Stimulated activated CD8-positive, alpha-beta memory T cell treated with anti-CD3 and anti-CD28 coated beads, Interleukin-12 subunit alpha, Interleukin-12 subunit beta, amount 100 ng/mL, for 1 hour (primary cell): ENCODE data around the gene FAM78B.

Source experiments
- DNase-seq: peaks from one replicate; pipeline ENCODE4 v3.0.0-alpha.2; 2020; ENCODE audit warnings: low read depth

FAM78B gene

DNA sequence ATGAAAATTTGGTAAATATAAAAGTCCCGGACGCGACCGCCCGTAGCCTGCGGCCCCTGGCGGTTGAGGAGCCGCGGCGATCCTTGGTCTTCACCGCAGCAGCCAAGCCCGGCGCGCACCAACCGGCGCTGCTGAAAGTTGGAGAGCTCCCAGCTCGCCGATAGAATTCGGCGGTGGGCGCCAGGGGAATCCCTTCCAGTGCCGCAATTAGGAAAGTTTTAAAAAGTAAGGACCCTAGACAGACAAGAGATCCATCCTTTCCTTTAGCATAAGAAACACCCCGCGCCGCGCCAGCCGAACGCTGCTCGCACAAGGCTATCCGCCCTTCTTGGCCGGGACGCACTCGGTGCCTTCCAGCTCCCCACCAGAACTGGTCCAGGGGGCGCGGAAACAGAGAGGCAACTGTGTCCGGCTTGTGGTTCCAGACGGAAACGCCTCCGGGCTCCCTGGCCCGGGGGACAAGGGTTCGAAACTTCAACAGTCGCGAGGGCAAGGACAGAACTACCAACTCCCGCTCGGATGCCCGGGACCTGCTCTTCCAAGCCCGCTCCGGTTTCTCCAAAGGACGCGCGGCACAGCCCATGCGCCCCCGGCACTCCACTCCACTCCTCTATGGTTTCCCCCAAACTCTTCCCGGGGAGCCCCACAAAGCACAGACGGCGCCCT, 1.7 kb downstream of the FAM78B start:
- no peak for DNase-seq

DNA sequence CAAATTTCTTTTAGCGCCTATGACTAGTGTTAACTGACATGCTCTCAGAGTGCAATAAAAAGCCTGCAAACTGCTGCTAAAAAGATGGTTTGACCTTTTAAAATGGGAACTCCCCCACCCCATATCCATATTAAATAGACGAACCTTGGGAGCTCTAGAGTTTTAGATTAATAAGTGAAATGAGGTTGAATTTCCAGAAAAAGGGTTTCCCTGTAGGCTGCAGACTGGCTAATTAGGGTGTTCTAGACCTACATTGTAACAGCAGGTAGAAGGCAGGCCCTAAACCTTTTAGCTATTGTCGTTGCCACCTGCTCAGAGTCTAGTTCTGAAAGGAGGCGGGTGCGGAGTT, 2.2 kb downstream of the FAM78B start:
- DNase-seq, result no peak

DNA sequence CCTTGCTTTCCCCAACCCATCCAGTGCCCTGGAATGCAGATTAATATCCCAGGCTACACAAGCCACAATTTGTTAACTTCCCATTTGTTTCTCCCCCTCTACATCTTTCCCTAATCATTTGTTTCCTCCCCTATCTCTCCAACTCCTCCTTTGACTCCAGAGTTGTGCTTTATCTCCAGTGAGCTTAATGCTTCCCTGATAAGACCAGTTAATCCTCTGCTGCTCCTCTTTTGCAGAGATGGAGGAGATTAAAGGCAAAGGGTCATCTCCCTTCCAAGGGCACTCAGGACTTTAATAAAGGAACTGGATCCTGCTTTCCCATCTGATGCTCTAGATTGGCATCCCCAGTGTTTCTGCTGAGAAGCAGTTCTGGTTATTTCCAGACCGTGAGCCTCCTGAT, 7.1 kb downstream of the FAM78B start:
- no peak for DNase-seq

DNA sequence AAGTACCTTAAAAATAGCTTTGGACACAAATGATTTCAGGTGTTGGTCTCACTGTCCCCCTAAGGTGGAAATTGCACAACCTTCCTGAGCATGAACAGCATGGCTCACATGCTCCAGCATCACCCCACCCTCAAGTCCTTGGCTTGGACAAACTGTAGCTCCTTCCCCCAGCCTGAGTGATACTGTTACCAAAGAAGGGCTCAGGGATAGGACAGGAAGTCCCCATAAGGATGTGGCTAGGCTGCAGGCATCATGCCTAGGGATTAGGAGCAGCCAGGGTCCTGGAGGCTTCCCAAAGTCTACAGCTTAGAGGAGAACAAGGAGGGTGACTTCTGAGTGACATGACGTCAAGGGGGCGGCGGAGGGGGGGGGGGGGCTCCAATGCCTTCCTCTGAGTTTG, 10.1 kb downstream of the FAM78B start:
- DNase-seq, result no peak

DNA sequence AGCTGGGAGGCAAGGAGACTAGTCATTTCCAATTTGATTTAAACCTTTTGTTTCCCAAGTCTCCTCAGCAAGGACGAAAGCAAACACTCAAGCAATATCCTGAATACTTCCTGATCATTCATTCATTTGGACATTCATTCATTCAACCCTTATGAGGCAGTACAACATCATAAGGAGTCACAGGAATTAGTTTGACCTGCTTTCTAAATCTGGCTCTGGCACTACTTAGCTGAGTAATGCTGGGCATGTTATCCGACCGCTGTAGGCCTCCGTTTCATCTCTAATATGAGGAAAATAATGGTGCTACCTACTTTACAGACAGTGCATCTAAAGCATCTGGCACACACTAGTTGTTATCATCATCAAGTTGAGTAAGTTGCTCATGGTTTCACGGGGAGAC, 11.7 kb downstream of the FAM78B start:
- DNase-seq, result no peak

DNA sequence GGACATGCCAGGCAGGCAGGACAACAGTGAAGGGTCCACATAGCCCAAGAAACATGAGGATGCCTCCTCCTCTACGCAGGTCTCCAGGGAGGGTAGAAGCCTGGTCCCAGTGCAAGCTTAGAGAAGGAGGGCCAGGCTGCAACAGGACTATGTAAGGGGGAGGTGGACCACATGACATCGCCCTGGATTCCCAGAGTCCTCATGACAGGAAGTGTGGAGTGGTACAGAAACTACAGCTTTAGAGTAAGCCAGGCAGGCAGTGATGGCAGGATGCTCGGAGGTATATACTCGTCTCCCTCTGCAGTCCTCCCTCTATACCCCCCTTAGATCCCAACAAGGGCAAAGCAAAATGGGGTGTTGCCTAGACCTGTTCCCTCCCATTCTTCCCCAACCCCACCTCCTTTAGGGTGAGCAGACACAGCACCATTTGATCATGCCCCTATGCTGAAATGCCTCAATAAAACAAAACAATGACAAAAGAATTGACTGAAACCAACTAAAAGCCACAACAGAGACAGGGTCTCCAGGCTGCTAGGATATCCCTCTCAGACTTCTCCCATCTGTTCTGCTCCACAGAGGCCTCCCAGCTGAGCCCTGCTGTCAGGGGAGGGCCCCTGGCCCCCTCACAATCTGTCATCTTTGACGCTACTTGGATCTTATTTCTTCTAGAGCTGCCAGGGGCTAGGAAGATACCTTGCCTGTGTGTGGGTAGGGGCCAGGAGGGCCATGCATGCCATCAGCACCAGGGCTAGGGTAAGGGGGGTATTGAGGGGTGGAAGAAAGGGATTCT, 13.1 kb downstream of the FAM78B start:
- DNase-seq, result no peak

DNA sequence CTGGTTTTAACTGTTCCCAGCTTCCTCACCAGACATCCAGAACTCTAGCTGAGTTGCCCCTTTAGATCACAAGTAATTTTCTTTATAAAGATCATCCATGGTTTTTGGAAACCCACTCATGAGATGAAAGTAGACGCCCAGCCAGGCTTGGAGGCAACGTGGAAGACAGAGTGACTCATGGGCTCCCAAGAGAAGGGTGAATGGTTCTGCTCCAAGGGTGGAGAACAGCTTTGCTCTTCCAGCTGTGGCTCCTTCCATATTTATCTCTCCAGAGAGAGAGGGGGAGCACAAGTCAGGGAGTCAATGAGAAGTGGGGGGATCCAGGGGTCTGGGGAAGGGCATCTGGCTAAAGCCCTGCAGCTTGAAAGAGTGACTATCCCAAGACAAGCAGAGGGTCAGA, 13.8 kb downstream of the FAM78B start:
- DNase-seq, result no peak

DNA sequence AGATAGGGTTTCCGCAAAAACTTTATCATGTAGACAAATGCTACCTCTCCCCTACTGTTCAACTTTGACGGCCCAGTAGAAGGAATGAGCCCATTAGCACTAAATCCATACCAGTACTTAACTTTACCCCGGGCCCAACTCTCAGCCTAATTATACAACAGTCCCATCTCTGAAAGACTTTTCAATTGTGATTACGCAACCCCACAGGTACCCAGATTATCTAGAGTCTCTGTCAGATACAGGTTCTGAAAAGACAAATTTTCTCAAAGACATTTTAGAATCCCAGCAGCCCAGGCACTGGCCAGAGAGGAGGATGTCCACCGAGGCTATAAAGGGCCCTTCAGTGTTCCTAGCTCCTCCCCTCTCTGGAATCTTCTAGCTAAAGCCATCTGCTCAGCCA, 15.0 kb downstream of the FAM78B start:
- no peak for DNase-seq

DNA sequence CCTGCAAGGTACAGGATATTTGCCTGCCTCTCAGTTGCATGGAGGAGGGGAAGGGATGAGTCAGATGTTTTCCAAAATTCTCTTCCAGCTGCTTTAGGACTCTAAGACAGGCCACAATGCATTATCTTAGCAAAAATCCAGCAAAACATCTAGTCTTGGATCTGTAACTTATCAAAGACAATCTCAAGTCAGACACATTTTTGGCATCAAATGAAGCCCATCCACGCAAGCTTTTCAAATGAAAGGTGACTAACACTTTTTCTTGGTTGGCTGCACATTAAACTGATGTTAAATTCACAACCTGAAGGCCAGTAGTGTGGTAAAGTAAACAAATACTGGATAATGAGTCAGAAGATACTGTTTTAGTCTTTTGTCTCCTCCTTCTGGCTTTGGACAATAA, 21.3 kb downstream of the FAM78B start:
- no peak for DNase-seq

DNA sequence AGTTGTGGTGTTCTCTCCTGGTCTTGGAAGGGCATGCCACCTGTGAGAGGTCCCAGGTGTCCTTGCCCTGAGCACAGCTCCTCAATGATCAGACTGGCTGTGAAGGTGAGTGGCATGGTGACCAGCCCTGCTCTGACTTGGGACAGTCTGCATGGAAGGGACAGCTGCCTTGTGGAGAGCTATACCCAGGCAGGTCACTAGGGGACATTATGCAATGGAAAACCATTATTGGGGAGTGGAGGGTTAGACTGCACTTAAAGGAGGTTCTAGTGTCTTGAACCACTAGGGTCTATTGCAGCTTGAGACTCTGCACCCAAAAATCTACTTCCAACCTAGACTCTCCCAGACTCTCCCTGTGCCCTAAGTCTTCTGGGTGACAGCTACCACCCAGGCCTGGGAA, 24.8 kb downstream of the FAM78B start:
- DNase-seq, result no peak

DNA sequence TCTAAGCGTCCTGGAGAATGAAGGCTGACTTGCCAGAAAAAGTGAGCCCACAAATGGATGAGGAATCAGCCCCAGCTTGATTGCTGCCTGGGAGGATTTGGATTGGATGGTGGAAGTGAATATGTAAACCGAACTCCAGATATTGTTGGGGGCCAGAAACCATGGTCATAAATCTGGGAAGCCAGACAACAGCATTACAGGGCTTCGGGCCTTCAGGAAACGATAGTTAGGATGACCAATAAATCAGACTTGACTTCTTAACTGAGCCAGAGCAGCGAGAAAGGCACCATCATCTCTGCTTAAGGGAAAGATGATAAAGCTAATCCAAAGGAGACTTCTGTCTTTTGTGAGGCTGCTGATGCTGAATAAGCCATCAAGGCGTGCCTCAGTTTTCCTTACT, 26.6 kb downstream of the FAM78B start:
- DNase-seq, result no peak

DNA sequence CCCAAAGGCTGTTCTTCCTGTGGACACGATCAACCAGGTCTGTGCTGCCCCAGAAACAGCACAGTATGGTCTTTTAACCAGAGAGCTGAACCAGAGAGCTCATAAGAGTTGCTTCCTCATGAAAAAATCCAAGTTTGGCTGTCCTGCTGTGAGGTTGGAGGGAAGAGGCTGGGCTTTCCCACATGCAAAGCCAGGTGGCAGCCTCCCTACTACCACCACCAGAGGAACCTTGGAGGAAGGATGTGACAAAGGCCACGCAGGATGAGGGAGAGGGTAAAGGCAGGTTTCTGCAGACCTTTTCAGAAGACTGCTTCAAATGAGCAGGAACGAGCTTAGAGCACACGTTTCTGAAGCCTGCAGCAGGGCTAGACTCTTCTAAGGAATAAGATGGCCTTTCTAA, 27.1 kb downstream of the FAM78B start:
- DNase-seq, result no peak

DNA sequence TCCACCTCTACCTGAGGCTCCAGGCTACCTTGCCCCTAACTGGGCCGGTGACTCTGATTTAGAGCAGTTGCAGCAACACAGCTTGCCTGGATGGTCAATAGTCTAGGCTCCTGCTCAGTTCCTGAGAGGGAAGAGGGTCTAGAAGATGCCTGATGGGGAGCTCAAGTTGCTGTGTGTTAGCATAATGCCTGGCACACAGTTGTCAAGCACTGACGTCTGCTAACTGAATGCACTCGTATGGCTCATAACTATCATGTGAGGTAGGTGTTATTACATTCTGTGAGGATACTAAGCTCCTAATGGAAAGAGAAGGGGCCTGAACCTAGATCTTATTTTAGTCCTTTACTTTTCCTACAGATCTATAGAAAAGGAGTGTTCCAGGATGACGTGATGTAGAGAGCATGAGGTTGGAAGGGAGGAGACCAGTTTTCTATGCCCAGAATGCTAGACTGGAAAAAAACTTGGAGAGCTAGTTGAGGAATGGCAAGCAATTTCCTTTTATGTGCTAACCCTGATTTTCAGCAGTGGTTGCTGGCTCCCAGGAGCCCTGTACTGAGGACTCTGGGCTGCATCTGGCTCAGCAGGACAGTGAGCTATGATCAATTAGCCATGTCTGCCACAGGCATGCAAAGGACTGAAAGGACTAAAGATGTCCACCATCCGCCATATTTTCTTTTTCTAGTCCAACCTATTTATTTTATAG, 30.0 kb downstream of the FAM78B start:
- DNase-seq, result no peak

DNA sequence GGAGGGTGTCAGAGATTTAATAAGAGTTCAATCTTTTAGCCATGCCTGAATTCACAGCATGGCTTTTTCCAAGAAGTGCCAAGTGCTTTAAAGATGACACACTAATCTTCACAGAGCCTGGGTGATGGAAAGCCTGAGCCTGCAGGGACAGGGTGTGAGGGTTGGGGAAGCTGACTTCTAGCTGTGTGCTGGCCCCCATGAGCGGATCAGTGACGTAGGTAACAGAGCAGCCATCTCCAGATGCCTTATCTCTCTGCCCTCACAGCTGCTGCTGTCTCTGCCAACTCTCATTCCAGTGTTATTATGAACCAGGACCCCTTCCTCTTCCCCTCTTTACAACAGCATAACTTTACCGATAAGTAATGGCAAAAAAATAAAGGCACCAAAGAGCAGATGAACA, 30.6 kb downstream of the FAM78B start:
- DNase-seq, result no peak

DNA sequence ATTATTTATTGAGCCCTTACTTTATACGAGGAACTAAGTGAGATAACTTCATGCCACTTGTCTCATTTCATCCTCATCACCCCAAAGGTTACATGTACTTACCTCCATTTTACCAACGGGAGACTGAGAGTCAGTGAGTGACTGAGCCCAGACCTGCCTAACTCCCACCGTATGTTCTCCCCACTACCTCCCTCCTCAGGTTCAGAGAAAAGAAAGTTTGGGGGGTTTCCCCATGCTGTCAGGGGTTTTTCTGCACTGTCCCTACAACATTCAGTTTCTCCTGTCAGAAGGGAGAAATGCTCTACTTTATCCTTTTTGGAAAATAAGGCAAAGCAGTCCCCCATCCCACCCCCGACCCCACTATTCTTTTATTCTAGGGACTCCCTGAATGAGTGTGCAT, 32.9 kb downstream of the FAM78B start:
- no peak for DNase-seq

DNA sequence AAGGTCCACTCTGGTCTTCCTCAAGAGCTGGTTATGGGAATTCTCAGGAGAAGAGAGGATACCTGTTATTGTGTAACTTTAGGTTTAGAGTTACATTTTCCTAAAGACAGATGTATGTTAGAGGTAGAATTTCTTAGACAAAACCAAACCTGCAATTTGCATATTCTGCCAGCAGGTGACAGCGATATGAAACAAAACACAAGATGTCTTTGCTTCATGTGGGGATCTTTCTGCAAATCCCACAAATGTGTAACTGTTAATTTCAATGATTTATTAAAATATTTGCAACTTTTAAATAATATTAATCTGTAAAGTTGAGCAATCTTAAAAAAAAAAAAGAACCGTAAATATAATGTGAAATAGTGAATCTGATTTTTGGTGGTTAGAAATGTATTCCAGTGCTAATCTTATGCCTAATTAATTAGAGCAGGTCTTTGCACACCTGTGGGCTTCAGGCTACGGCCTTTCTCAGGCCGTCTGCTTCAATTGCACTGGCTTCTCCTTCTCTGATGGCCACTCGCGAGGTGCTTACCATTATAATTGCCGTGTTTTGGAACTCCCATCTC, 33.4 kb downstream of the FAM78B start:
- DNase-seq, result no peak

DNA sequence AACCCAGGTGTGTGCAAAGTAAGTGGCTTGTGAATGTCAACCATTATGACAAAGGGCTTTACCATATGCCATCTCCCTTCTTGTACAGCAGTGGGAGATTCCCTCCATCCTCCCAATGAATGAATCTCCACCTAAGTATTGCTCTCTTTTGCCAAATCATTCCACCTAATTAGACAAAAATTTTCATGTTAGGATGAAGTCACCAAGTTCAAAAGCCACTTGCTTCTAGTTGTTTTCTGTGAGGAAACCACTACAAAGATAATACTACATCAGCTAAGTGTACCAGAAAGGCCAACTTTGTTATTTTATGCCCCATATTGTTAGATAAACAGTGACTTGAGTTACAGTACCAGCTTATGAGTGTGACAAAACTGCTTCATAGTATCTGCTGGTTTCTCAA, 34.3 kb downstream of the FAM78B start:
- DNase-seq, result no peak

DNA sequence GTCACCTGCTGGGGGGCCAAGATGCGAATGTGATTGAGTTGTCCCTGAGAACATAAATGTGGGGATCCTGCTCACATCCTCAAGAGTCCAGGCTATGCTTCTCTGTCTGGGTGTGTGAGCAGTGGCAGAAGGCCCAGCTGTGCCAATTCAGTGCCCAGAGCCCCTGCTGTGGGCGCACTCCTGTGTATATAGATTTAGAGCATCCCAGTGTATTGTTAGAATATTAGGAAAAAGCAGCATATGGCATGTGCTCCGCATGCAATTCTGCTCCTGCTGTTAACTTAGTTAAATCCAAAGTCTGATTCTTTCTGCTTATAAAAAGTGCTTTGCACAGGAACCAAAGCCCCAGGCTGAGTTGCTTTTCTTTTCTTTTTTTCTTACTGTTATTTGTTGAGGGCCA, 37.8 kb downstream of the FAM78B start:
- DNase-seq, result no peak

DNA sequence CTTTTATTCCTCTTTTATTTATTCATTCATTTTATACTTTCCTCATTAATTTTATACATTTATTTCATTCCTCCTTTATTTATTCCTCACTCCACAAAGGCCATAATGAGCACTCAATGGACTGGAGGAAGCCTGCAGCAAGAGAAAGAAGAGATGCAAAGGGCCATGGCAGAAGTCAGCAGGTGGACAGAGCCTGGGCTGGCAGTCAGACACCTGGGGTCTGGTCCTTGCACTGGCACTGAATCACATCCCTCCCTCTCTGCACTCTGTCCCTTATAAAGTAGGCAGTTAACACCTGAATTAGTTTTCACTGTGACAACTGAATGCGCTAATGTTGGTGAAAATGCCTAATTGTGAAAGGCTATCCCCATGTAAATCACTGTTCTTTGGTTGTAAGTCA, 38.6 kb downstream of the FAM78B start:
- DNase-seq, result no peak

DNA sequence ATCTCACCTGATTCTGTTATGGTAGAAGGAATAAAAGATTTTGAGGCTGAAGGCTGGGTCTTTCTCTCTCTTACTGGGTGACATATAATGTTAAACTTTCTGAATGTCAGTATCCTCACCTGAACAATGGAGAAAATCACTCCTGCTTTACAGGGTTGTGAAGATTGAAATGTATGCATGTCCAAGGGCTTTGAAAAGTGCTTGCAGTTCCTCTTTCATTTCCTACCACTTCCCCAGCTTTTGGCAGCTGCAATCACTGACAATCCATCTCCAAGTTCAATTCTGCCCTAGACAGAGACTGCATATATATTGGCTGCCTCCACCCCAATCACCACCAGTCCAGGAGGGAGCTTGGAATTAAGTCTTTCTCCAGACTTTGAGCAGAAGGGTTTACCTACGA, 39.8 kb downstream of the FAM78B start:
- DNase-seq, result no peak

DNA sequence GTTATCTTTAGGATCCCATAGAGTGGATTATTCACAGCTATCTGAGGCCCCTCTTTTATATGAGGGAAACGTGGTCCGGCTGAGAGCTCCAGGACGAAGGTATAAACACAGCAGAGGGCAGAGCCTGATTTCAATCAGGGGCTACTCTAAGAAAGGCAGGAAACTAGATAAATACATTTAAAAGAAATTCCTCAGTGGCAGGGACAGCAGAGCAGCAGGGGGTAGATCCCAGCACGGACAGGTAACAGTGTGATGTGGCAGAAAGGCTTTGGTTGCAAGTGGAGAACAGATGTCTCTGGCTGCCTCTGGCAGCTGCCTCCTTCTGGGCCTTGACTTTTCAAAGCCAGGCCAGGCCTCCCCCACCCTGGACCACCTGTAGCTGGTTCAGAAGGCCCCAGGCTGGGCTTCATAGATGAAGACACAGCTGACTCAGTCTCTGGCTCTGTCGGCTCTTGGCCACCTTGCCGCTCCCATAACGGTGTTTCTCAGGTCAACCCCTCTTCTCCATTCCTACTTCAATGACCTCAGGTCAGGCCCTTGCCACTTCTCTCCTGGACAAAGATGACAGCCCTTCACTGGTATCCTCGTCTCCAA, 43.8 kb downstream of the FAM78B start:
- DNase-seq, result no peak

DNA sequence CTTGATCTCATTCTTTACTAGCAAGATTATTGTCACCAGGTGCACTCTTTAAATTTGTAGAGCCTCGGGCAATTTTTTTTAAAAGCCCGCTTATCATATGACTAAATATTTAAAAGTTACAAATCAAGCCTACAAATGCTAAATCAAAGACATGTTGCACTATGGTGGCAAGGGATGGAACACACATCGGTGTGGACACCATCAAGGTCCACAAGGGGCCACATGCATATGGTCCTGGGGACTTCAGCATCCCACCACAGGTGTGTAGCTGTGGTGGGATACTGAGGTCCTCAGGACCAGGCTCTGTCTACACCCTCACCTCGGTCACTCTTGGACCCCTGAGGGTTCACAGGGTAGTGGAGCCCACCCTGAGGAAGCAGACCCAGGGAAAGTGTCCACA, 45.8 kb downstream of the FAM78B start:
- no peak for DNase-seq

DNA sequence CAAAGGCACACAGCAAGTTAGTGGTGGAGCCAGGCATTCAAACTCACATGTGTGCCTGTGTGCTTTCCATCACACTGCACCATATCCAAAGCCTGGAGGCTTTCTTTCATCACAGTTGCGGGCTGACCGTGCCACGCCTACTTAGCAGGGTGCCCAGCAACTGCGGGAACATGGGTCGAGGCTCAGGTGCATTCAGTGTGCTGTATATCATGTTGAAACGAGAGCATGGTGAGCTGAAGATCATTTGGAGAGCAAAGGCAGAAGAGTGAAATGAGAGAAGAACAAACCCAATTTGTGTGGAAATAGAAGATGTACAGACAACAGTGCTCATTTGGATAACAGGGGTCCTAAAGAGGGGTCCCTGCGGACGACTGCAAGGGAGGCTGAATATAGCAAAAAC, 46.5 kb downstream of the FAM78B start:
- DNase-seq, result no peak
